Smooth muscle cell of the brain vasculature (primary cell): ENCODE measurements around the gene KATNB1.
"Not testable (repeated sequence)": the region's sequence is repeated elsewhere in the genome, so short reads cannot be mapped to it uniquely, and the experiment has no call there.

ENCODE experiments used
- DNase-seq: peaks from one replicate; pipeline ENCODE4 v3.0.0-alpha.2; 2012; ENCODE audit warnings: low read depth, low spot score

The KATNB1 gene

DNA sequence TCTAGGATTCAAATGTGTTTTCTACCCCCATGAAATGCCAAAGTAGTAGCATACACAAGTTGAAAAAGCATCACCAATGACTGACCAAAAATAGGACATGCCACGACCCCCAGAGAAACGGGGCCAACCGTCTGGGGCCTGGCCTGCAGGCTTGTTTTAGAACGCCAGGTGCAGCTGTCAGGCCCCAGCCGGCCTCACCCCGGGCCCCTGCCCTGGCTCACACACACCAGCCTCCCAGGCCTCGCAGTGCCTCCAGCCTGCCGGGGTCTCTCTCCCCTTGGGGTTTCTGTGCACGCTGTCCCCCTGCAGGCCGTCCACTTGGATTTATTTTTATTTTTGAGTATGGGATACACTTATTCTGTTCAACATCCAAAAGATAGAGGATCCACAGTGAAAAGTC is 7.9 kb downstream of the KATNB1 start:
- no peak for DNase-seq

DNA sequence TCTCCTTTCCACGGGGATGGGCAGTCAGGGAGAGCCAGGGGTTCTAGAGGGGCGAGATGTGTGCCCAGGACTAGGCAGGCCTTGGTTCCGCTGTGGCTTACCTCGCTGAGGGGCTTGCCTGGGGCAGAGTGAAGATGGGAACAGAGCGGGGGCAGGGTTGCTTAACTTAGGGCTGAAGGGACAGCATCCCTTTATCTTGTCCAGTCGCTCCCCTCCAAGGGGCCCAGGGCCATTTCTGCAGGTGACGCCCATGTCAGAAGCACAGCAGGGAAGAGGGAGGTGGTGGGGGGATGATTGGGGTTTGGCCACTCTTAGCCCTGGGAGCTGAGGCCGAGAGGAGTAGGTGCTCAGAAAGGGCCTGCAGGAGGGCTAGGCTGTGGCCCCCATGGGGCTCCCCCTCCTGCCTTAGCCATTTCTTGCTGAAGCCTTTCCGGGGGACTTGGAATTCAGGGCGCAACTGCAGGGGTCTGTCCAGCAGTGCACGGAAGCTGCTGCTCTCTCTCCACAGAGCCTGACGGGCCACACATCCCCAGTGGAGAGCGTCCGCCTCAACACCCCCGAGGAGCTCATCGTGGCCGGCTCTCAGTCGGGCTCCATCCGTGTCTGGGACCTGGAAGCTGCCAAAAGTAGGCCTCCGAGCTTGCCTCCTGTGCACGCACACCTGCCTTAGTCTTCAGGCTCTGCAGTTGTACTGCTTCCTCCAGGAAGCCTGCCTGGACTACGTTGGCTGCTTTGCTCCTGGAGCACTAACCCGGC is 8.5 kb downstream of the KATNB1 start:
- DNase-seq: no peak

DNA sequence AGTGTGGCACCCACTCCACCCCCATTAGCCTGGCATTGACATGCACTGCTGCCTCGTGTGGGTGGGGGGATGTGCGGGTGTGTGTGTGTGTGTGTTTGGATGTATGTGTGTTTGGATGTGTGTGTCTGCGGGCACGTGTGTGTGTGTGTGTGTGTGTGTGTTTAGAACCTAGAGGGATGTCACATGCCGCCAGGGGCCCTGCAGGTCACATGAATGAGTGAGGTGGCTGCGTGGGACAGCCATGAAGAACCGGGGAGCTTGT is 9.0 kb downstream of the KATNB1 start:
- no peak for DNase-seq

DNA sequence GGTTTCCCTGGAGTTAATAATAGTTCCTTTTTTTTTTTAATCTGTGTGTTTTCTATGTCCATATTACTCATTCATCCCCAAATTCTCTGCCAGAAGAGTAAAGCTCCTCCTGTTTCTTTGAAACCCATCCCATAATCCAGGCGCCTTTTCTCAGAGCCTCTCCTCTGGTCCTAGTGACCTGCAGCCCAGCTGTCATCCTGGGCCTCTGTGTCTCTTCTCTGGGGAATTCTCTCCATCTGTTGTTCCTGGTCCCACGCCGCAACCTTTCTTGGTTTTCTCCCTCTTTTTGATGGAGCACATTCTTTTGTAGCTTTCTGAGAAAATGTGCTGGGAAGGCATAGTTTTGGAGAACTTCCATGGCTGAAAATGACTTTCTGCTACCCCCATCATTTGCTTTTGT is 10.2 kb downstream of the KATNB1 start:
- no peak for DNase-seq

DNA sequence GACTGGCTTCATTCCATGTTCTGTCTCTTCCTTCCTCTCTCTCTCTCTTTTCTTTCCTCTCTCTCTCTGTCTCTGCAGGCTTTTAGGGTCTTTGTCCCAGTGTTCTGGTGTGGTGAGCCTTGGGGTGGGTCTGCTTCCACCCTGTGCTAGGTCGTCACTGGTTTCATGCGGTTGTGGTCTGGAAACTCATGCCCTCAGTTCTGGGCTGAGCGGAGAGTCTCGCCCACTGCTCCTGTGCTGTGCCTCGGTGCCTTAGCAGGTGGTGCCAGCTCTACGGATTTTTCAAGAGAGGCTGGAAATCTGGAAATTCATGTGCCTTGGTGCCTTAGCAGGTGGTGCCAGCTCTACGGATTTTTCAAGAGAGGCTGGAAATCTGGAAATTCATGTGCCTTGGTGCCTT is 10.7 kb downstream of the KATNB1 start:
- not testable (repeated sequence) for DNase-seq

DNA sequence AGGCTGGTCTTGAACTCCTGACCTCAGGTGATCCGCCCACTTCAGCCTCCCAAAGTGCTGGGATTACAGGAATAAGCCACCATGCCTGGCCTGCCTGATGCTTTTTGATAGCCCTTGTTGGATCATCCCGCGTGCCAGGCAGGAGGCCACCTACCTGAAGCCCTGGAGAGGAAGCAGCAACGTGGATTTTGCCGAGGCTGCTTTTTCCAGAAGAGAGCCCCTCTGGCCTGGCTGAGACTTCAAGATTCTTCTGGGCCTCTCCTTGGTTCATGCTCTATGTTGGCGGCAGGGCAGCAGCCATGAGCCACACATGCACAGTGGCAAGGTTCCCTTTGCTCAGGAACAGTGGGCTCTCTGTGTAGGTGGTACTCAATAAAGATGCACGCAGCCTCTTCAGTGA is 11.5 kb downstream of the KATNB1 start:
- no peak for DNase-seq

DNA sequence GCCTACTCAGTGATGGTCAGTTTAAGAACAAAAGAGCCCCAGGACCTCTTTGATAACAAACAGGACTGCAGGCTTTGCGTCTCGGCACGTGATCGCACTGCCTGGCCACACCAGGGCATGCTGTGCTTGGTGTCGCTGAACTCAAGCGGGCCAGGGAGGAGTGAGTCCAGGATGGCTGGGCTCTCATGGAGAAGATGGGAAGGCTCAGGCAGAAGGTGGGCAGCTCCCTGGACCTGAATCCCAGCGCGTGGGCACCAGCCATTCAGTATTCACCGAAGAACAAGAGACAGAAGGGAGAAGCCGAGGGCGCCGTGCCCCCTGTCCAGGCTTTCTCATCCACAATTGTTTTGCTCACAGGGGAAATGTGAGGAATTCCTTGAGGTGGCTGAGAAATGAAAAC is 11.9 kb downstream of the KATNB1 start:
- DNase-seq: no peak

DNA sequence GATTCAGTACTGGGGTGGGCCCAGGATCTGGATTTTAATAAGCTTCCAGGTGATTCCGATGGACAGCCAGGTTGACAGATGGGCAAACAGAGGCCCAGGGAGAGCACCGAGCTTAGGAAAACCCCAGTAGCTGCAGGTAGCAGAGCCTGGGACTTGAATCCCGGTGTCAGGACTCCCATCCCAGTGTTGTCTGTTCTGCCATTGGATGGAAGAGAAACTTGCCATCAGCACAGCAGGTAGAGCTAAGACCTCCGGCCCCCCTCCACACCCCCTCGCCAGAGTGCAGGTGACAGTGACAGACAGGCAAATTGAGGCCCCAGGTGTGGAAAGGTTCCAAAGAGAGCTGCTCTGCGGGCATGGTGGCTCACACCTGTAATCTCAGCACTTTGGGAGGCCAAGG is 12.4 kb downstream of the KATNB1 start:
- DNase-seq: no peak

DNA sequence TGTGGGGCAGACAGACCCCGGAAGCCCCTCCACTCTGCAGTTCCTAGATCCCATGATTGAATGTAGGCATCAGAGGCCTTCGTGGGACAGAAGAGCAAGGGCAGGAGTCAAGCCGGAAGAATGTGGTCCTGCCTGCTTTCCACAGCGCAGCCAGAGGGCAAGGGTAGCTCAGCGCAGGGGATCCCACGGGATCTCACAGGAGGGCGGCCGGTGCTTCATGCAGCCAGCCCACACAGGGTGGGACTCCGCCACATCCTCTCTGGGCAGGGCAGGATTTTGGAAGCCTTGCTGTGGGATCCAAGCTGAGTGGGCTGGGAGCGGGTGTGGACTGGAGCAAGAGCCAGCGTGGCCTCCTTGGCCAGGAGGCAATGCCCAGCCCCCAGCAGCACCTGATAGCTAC is 13.0 kb downstream of the KATNB1 start:
- DNase-seq: no peak

DNA sequence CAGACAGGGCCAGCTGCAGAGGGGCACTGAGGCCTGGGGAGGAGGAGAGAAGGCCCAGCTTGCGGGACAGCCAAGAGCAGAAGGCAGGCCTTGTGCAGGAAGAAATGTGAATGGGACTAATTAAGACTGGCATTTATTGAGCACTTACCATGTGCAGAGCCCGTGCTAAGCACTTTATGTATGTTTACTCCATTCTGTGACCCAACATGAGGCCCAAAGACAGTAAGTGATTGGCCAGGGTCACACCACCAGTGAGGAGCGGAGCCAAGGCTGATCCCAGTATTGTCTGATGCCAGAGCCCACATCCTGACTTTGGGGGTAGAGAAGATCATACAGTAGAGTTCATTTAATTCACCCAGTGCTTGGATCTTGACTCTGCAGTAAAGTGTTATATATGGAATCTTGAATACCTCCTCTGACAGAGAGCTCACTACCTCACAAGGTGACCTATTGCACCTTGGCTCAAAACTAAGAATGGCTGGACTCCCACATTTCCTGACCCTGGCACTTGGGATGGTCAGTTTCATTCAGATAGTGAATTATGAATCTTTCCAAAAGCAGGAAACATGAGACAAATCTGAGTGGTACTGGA is 13.6 kb downstream of the KATNB1 start:
- DNase-seq: no peak

DNA sequence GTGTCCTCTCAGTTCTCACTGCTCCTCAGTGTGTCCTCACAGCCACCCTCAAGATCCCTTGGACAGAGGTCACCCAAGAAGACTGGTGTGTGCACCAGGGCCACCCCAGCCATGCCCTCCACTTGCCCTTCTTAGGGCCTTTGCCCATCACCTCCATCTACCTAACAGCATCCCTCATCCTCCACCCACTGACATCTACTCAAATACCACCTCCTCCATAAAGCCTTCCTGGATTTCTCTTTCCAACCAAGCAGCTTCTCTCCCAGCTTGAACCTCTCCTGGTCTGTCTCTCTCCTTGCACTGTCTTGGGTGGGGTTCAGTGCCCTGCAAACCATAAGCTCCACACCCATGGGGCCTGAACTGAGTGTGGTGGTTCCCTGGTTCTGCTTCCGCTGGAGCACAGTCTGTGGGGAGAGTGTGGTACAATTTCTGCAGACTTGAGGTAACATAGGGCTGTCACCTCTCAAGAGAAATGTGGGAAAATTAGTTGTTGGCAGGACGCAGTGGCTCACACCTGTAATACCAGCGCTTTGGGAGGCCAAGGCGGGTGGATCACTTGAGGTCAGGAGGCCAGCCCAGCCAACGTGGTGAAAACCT is 14.4 kb downstream of the KATNB1 start:
- no peak for DNase-seq

DNA sequence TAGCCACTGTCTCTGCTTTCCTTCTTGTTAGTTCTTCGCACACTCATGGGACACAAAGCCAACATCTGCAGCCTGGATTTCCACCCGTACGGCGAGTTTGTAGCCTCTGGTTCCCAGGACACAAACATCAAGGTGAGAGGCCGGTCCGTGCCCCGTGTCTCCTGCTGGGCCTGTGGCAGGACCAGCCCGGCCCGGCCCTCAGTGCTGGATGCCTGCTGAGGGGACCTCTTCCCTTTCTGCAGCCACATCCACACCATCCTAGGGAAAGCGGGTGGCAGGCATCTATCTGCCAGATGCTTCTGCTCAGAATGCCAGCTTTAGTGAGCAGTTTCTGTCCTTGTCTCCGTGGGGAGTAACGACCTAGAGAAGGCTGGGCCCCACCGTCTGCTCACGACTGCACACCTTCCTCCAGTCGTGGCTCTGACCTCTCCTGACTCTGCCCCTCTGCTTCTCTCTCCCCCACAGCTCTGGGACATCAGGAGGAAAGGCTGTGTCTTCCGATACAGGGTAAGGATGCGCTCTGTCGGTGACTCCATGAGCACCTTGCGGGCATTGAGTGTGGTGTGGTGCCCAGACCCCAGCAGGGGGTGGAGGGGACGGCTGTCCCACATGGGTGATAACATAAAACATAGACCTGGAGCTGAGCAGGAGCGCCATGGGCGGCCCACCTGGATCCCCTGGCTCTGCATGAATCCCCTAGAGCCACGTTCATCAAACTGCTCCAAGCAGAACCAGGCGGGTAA is 15.4 kb downstream of the KATNB1 start:
- no peak for DNase-seq

DNA sequence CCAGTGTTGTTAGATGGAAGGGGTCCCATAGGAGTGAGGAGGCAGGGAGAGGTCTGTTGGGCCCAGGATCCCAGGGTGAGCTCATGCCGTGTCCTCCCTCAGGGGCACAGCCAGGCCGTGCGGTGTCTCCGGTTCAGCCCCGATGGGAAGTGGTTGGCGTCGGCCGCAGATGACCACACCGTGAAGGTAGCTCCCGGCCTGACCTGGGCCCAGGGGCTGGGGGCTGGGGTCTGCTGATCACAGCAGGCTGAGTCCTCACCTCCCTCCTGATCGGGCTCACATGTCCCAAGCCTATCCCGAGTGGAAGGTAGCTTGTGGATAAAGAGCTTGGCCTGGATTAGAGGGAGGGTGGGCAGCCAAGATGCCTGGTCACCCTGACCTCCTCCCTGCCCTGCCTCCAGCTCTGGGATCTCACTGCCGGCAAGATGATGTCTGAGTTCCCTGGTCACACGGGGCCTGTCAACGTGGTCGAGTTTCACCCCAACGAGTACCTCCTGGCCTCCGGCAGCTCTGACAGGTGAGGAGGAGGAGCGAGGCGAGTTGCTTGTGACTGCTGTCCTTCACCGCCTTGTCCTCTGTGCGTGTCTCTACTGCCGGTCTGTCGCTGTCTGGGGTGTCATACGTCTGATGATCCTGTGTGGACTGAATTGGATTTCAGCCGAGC is 16.1 kb downstream of the KATNB1 start:
- no peak for DNase-seq

DNA sequence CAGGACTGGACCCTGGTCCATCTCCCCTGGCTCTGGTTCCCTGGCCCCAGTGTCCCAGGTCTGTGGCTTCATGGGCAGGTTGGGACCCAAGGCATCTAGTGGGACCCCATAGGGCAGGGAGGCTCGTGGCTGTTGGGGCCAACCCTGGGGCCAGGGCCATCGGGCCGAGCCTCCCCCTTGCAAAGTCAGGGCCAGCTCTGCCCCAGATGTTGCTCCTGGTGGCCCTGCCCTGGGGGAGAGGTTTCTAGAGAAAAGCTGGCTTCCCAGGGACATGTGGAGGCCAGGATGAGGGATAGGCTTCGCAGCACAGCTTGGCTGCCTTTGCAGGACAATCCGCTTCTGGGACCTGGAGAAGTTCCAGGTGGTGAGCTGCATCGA is 16.6 kb downstream of the KATNB1 start:
- no peak for DNase-seq

DNA sequence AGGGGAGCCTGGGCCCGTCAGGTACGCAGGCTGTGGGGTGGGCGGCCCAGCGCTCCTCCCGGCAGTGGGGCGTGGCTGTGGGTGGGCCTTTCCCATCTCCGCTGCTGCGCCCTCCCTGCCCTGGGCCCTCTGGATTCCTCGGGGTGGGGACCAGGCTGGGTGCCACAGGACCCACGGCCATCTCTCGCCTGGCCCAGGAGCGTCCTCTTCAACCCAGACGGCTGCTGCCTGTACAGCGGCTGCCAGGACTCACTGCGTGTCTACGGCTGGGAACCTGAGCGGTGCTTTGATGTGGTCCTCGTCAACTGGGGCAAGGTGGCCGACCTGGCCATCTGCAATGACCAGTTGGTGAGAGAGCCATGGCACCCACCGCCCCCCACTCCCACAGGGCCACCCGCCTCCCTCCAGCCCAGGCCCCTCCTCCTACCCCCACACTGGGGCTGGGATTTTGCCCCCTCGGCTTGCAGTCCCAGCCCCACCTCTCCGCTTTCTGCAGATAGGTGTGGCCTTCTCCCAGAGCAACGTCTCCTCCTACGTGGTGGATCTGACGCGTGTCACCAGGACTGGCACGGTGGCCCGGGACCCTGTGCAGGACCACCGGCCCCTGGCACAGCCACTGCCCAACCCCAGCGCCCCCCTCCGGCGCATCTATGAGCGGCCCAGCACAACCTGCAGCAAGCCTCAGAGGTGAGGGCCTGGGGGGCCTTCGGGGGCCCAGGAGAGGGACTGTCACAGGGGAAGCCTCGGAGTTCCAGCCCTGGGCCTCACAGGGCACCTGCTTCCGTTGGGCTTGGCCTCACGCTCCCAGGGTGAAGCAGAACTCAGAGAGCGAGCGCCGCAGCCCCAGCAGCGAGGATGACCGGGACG is 17.2 kb downstream of the KATNB1 start:
- no peak for DNase-seq

DNA sequence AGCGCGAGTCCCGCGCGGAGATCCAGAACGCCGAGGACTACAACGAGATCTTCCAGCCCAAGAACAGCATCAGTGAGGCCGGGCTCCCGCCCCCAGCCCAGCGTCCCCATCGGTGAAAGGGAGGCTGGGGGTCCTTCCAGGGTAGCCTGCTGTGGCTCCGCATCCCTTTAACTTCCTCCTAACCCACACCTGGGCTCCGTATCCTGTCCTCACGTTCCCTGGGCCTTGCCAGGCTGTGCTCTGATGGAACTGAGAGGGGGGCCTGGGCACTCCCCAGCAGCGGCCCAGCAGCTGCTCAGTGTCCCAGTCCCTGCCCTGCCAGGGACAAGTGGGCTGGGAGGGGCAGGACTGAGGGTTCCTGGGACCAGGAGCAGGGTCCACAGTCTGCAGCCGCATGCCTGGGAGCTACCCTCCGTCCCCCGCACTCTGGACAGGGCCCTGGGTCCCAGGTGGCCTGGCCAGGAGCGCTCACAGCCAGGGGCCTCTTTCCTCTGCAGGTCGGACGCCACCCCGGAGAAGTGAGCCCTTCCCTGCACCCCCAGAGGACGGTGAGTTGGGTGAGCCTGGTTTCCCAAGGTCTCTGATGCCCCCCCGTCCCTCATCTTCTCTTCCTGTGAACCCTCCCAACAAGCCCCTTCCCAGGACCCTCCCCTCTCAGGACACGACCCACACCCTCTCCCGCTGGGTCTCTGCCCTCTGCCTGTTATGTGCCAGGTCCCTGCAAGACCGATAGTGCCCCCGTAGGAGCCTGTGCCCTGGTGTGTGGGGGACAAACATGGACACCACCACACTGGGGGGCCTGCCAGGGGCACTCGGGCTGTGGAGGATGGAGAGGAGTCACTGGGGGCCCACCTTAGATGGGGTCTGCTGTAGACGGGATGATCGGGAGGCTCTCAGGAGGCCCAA is 18.1 kb downstream of the KATNB1 start:
- no peak for DNase-seq

DNA sequence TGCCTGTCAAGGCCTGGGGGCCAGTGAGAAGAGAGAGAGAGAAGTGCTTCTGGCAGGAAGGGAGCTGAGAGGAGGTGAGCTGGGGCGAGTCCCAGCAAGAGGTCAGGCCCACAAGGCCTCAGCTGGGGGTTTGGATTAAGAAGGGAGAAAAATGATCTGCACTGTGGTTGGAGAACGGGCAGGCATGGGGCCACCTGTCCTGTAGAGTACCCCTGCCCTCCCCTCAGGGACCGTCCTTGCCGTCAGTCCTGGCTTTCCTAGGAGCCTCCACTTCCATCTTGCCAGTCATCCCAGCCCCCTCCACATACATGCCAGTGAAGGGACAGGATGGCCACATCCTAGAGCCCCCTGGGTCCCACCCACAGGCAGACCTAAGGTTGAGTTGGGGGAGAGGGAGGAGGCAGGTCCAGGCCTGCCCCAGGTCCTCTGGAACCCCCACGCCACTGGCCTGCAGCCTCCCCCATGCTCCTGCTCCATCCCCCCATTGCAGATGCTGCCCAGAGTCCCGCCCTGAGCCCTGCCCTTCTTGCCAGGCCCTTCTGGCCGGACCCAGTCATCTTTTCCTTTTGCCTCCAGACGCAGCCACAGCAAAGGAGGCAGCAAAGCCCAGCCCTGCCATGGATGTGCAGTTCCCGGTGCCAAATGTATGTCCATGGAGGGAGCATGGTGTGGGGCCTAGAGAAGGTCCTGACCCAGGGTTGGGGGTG is 18.9 kb downstream of the KATNB1 start:
- no peak for DNase-seq

DNA sequence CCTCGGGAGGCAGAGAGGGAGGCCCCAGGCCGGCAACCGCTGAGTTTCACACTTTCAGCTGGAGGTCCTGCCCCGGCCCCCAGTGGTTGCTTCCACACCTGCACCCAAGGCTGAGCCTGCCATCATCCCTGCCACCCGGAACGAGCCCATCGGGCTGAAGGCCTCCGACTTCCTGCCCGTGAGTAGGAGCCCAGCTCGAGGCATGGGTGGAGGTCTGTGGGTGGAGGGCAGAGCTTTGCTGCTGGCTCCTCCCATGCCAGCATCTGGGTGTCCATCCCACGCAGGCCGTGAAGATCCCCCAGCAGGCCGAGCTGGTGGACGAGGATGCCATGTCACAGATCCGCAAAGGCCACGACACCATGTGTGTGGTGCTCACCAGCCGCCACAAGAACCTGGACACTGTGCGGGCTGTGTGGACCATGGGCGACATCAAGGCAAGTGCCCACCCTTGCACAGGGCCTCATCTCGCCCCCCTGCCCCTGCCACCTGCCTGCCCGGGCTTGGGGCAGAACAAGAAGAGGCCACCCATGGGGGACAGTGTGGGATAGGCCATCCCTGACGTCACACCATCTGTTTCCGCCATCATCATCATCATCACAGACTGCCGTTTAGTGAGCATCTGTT is 19.6 kb downstream of the KATNB1 start:
- DNase-seq: no peak

DNA sequence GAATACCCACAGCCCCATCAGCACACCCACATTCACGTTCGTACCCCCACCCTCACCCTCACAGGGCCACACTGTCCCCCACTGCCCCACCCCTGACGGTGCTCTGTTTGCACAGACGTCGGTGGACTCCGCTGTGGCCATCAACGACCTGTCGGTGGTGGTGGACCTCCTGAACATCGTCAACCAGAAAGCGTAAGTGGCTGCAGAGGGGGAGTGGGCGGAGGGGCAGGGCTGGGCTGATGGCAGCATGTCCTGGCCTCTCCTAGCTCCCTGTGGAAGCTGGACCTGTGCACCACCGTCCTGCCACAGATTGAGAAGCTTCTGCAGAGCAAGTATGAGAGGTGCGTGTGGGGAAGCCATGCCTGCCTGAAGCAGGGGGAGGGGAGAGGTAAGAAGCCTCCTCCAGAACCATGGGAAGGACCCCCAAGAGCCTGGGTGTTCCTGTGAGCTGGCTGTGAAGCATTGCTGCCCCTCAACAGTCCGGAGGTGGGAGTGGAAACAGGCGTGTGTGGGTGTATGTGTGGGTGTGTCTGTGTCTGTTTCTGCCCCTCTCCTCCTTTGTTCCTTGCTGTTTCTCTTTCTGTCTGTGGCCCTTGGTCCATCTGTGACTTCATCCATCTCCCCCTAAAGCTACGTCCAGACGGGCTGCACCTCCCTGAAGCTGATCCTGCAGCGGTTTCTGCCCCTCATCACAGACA is 20.3 kb downstream of the KATNB1 start:
- no peak for DNase-seq
